ENCODE data around the gene SH2B3. TPM values are rescaled to one million over a fixed set of nuclear protein-coding genes. Genes with fewer than 3 reads are reported as not detected.

Gene SH2B3
- total and polyA plus RNA-seq, 12 donors, result 9.9 to 61.4 (median 38.1) TPM

GRCh38 chr12:111494676-111495075 is 89.0 kb downstream of the SH2B3 start:
- Histone ChIP-seq H3K27ac (no peak overlapping the region), H3K4me3 (no peak overlapping the region), H3K27me3 (no peaks in the 10 kb centered on the region), H3K36me3 (peaks cover 0 to 97% (median 25%) of the 10 kb centered on the region in 9 donors), H3K4me1 (peaks cover 0 to 10% (median 0%) of the 10 kb centered on the region in 9 donors), H3K9me3 (peaks cover 0 to 10% (median 0%) of the 10 kb centered on the region in 11 donors)
- TF ChIP-seq CTCF (IDR thresholded peaks at IDR 0.05), result no peak
- DNase-seq (no peak), ATAC-seq (no peak)
- intact Hi-C loops (cut with DNase I), result no loop called here
- 92 to 94% methylated on average over 4 of the region's 4 CpGs for WGBS, 2 donors

Other genes starting within 250 kb of the SH2B3 start
- gene PHETA1, start 36.8 kb upstream of the SH2B3 start, total RNA-seq, result 10 to 100 TPM; 11.9 to 41.6 (median 18.6) TPM
- 10 to 100 TPM; 16.9 to 24.1 TPM for gene PHETA1, start 36.8 kb upstream of the SH2B3 start, polyA plus RNA-seq
- 10 to 100 TPM; 47.9 to 69.9 (median 55.2) TPM for gene ATXN2, start 193.4 kb downstream of the SH2B3 start, total RNA-seq
- 10 to 100 TPM; 18.8 to 49.4 TPM for gene ATXN2, start 193.4 kb downstream of the SH2B3 start, polyA plus RNA-seq

Measured in heart right ventricle (tissue), 16 donors.